DND-41 (cell line): ENCODE data around the gene DNASE2B.

ENCODE experiments used
- ATAC-seq: fragments of 200-7000 bp; cut with Tn5 transposase; 3 replicates; pipeline ENCODE4 v1.9.1; 2021; ENCODE audit warnings: low read depth; ENCODE audit not compliant: insufficient read depth
- DNase-seq: peaks from one replicate; pipeline ENCODE4 v3.0.0-alpha.2; 2020
- H2AFZ ChIP-seq: 2 replicates; pipeline ENCODE4 v1.6.0; 2012; ENCODE audit warnings: low read depth, low read length
- H3K27ac ChIP-seq: 2 replicates; pipeline ENCODE4 v1.5.1; 2012; ENCODE audit warnings: low read length, inconsistent platforms
- H3K27me3 ChIP-seq: fragments of 200-600 bp; sonication (generic); 2 replicates; pipeline ENCODE4 v1.6.0; 2012; ENCODE audit warnings: low read length, mild to moderate bottlenecking, inconsistent platforms; ENCODE audit not compliant: insufficient read depth, poor library complexity
- H3K36me3 ChIP-seq: 2 replicates; pipeline ENCODE4 v1.5.1; 2012; ENCODE audit warnings: low read length, inconsistent platforms; ENCODE audit not compliant: insufficient read depth
- H3K4me1 ChIP-seq: 2 replicates; pipeline ENCODE4 v1.5.1; 2012; ENCODE audit warnings: mild to moderate bottlenecking, low read length; ENCODE audit not compliant: insufficient read depth
- H3K4me2 ChIP-seq: 2 replicates; pipeline ENCODE4 v1.6.0; 2012; ENCODE audit warnings: mild to moderate bottlenecking, moderate library complexity, low read length, inconsistent platforms; ENCODE audit not compliant: insufficient read depth
- H3K4me3 ChIP-seq, 2 experiments: fragments of 200-600 bp in 1 of 2; shearing (Covaris generic) in 1 of 2; 2 replicates each; pipeline ENCODE4 v1.5.1; 2012 to 2016; ENCODE audit warnings: inconsistent platforms in 2 of 2, low read length in 2 of 2, mild to moderate bottlenecking in 2 of 2, low read depth in 1 of 2, moderate library complexity in 1 of 2
- H3K79me2 ChIP-seq: 2 replicates; pipeline ENCODE4 v1.6.0; 2012; ENCODE audit warnings: low read length, inconsistent platforms; ENCODE audit not compliant: insufficient read depth
- H3K9ac ChIP-seq: 2 replicates; pipeline ENCODE4 v1.6.0; 2012; ENCODE audit warnings: low read depth, mild to moderate bottlenecking, inconsistent platforms, low read length, moderate library complexity
- H3K9me3 ChIP-seq: 2 replicates; pipeline ENCODE4 v1.5.1; 2012; ENCODE audit warnings: low read length, moderate library complexity, mild to moderate bottlenecking, inconsistent platforms; ENCODE audit not compliant: insufficient read depth, severe bottlenecking
- H4K20me1 ChIP-seq: 2 replicates; pipeline ENCODE4 v1.6.0; 2012; ENCODE audit warnings: low read length; ENCODE audit not compliant: insufficient read depth
- CTCF ChIP-seq: IDR thresholded peaks from 2 replicates; pipeline ENCODE4 v1.5.1; 2012; ENCODE audit warnings: borderline replicate concordance, low read length, moderate library complexity, mild to moderate bottlenecking; ENCODE audit not compliant: poor library complexity, severe bottlenecking; ENCODE audit errors: extremely low read depth
- EZH2 ChIP-seq: IDR thresholded peaks from 3 replicates; pipeline ENCODE4 v1.6.1; 2012; ENCODE audit warnings: borderline replicate concordance, low read depth, mild to moderate bottlenecking, moderate library complexity, low read length, inconsistent platforms; ENCODE audit not compliant: severe bottlenecking

The DNASE2B gene

GRCh38 chr1:84361796-84362195 is 36.5 kb upstream of the DNASE2B start:
- no peak overlapping the region for H3K27ac ChIP-seq
- no peak for DNase-seq
- peaks cover 2% of the 10 kb centered on the region for H3K9me3 ChIP-seq
- H2AFZ ChIP-seq, result no peak overlapping the region
- no peaks in the 10 kb centered on the region for H3K27me3 ChIP-seq
- no peaks in the 10 kb centered on the region for H3K36me3 ChIP-seq
- H3K4me2 ChIP-seq, result no peak overlapping the region
- no peaks in the 10 kb centered on the region for H3K4me1 ChIP-seq
- no peak overlapping the region for H3K4me3 ChIP-seq
- H3K9ac ChIP-seq, result no peak overlapping the region
- no peak for TF ChIP-seq CTCF
- no peak for TF ChIP-seq EZH2
- H4K20me1 ChIP-seq, result no peaks in the 10 kb centered on the region
- H3K79me2 ChIP-seq, result no peaks in the 10 kb centered on the region
- ATAC-seq, result no peak

DNA sequence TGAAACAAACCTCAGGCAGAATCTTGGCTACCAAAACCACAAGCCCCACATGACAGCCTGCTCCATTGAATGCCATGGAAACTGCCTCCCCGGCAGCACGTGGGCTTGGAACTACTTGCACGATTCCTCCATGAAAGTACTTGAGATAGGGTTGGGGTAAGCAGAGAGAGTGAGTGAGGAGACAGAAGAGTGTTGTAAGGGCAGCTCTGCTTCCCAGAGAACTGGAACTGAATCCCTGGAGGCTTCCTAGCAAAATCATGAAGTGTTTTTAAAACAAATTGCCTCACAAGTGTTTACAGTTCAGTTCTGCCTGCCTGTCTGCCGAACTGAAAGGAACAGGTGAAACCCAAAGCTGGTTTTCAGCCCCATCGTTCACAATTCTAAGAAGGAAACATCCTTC is 35.3 kb upstream of the DNASE2B start:
- Histone ChIP-seq H3K4me2 (no peak overlapping the region), H4K20me1 (no peaks in the 10 kb centered on the region), H3K9ac (no peak overlapping the region), H3K36me3 (no peaks in the 10 kb centered on the region), H2AFZ (no peak overlapping the region), H3K27me3 (no peaks in the 10 kb centered on the region), H3K4me1 (no peaks in the 10 kb centered on the region), H3K27ac (no peak overlapping the region), H3K79me2 (no peaks in the 10 kb centered on the region), H3K4me3 (no peak overlapping the region), H3K9me3 (peaks cover 1% of the 10 kb centered on the region)
- DNase-seq (no peak), ATAC-seq (no peak)
- TF ChIP-seq CTCF (no peak), EZH2 (no peak)

DNA sequence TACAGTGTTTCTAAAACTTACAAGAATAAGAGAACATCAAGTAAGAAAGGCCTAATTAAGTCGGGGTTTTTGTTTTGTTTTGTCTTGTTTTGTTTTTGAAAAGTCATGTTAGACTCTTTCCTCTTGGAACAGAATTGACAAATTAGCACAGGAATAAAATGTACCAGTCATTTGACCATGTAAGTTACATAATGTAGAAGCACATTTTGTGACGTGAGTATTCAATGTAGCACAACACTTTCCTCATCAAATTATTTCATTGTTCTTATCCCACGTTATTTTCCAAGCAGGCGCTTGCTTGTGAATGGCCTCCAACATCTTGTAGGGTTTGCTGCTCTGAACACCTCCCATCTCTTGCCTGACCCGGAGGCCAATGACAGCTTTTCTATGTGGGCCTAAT is 34.7 kb upstream of the DNASE2B start:
- DNase-seq (no peak), ATAC-seq (no peak)
- H2AFZ ChIP-seq, result no peak overlapping the region
- no peaks in the 10 kb centered on the region for H3K36me3 ChIP-seq
- no peak overlapping the region for H3K4me2 ChIP-seq
- no peaks in the 10 kb centered on the region for H3K4me1 ChIP-seq
- H4K20me1 ChIP-seq, result no peaks in the 10 kb centered on the region
- H3K9ac ChIP-seq, result no peak overlapping the region
- no peaks in the 10 kb centered on the region for H3K27me3 ChIP-seq
- no peaks in the 10 kb centered on the region for H3K9me3 ChIP-seq
- no peak overlapping the region for H3K27ac ChIP-seq
- H3K4me3 ChIP-seq, result no peak overlapping the region
- H3K79me2 ChIP-seq, result no peaks in the 10 kb centered on the region
- no peak for TF ChIP-seq CTCF
- TF ChIP-seq EZH2, result no peak
